Sigmoid colon (tissue), 7 donors: Measurements from ENCODE around the gene TMEM95. TPM values are rescaled to one million over a fixed set of nuclear protein-coding genes. Genes with fewer than 3 reads are reported as not detected.
"Not testable (repeated sequence)": the region's sequence is repeated elsewhere in the genome, so short reads cannot be mapped to it uniquely, and the experiment has no call there.

Experiments used
- DNase-seq: peaks from one replicate; pipeline ENCODE4 v3.0.0-alpha.2; 2019
- H3K27ac ChIP-seq, 4 donors: fragments of 200-600 bp; sonication (generic); one replicate each; pipeline ENCODE4 v1.5.1; 2016 to 2019; ENCODE audit warnings: mild to moderate bottlenecking in 1 of 4
- H3K27me3 ChIP-seq, 3 donors: fragments of 200-600 bp; sonication (generic); one replicate each; pipeline ENCODE4 v1.5.1; 2019; ENCODE audit warnings: mild to moderate bottlenecking in 1 of 3
- H3K36me3 ChIP-seq, 4 donors: fragments of 200-600 bp; sonication (generic); one replicate each; pipeline ENCODE4 v1.5.1; 2016 to 2019
- H3K4me1 ChIP-seq, 4 donors: fragments of 200-600 bp; sonication (generic); one replicate each; pipeline ENCODE4 v1.5.1; 2017 to 2019
- H3K4me3 ChIP-seq, 4 donors: fragments of 200-600 bp; sonication (generic); one replicate each; pipeline ENCODE4 v1.5.1; 2017 to 2019; ENCODE audit warnings: mild to moderate bottlenecking in 2 of 4, moderate library complexity in 1 of 4
- H3K9me3 ChIP-seq, 4 donors: fragments of 200-600 bp in 3 of 4; sonication (generic) in 3 of 4; one replicate each; pipeline versions ENCODE4 v1.5.1 to v1.6.1; 2013 to 2019
- EP300 ChIP-seq, 4 donors: sonication (generic); formaldehyde crosslinking; IDR thresholded peaks; one replicate each; pipeline ENCODE4 v1.6.1; 2017; ENCODE audit warnings: antibody characterized with exemption in 4 of 4
- POLR2A ChIP-seq, 2 donors: fragments of 450-650 bp; IDR thresholded peaks; one replicate each; pipeline ENCODE4 v1.6.1; 2016; ENCODE audit warnings: antibody characterized with exemption in 2 of 2, mild to moderate bottlenecking in 2 of 2, moderate library complexity in 2 of 2
- POLR2AphosphoS5 ChIP-seq, 4 donors: sonication (generic); formaldehyde crosslinking; IDR thresholded peaks; one replicate each; pipeline ENCODE4 v1.6.1; 2017; ENCODE audit warnings: antibody characterized with exemption in 4 of 4
- WGBS, 2 donors: extraction: QIAGEN DNeasy Blood & Tissue Kit; methylation state at CpG; one replicate each; pipeline ENCODE4 v1.1.7; 2013; 5-methylcytosine and 5-hydroxymethylcytosine counted together
- intact Hi-C: fragments of 100-400 bp; cut with DNase I; formaldehyde crosslinking; loops from one replicate; pipeline ENCODE4 v1.15.1; 2023
- polyA plus RNA-seq, 3 donors: library from polyadenylated mRNA; stranded (reverse); fragments of 200-250 nt; gene quantifications; one replicate each; pipeline ENCODE4 v1.2.3, GENCODE V29; 2013
- total RNA-seq, 4 donors: library from RNA; depleted of rRNA; stranded (reverse); fragments of >200 nt; gene quantifications; one replicate each; pipeline ENCODE4 v1.1.0, GENCODE V29; 2016
- TF ChIP-seq, protein P1 (sequence below), 4 experiments: fragments of 450-650 bp in 3 of 4; fragments of 200-600 bp in 1 of 4; IDR thresholded peaks; one replicate each; pipeline ENCODE4 v1.5.1; 2016 to 2019; ENCODE audit warnings: antibody characterized with exemption in 4 of 4, mild to moderate bottlenecking in 3 of 4, moderate library complexity in 2 of 4
- donor health status: healthy with polysubstance abuse.
- donor health status: Bipolar disorder and iron deficiency.
- donor health status: healthy.

Gene TMEM95
- total and polyA plus RNA-seq, 7 donors: not detected

DNA sequence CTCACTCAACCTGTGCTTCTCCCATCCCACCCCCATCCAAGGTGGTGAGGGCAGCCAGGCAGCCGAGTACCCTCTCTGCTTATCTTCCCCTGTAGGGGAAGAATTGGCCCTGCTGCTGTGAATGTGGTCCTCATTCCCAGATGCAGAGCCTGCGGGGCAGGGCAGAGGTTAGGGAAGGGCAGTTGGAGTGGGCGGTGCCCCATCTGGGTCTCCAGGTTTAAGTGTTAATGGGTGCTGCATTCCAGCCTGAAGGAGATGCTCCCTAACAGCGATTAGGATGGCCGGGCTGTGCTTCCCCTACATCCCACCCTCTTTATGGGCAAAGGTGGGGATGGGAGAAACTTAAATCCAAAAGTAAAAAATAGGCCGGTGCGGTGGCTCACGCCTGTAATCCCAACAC is 12.1 kb downstream of the TMEM95 start:
- no peak for TF ChIP-seq POLR2AphosphoS5 (IDR thresholded peaks at IDR 0.05)
- TF ChIP-seq, protein P1, sequence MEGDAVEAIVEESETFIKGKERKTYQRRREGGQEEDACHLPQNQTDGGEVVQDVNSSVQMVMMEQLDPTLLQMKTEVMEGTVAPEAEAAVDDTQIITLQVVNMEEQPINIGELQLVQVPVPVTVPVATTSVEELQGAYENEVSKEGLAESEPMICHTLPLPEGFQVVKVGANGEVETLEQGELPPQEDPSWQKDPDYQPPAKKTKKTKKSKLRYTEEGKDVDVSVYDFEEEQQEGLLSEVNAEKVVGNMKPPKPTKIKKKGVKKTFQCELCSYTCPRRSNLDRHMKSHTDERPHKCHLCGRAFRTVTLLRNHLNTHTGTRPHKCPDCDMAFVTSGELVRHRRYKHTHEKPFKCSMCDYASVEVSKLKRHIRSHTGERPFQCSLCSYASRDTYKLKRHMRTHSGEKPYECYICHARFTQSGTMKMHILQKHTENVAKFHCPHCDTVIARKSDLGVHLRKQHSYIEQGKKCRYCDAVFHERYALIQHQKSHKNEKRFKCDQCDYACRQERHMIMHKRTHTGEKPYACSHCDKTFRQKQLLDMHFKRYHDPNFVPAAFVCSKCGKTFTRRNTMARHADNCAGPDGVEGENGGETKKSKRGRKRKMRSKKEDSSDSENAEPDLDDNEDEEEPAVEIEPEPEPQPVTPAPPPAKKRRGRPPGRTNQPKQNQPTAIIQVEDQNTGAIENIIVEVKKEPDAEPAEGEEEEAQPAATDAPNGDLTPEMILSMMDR (IDR thresholded peaks at IDR 0.05): no peak
- no peak for TF ChIP-seq POLR2A (IDR thresholded peaks at IDR 0.05)
- no peak for TF ChIP-seq EP300 (IDR thresholded peaks at IDR 0.05)
- Histone ChIP-seq H3K36me3 (no peaks in the 10 kb centered on the region), H3K4me1 (no peaks in the 10 kb centered on the region), H3K27me3 (no peaks in the 10 kb centered on the region), H3K27ac (no peak overlapping the region), H3K9me3 (no peaks in the 10 kb centered on the region), H3K4me3 (no peak overlapping the region)
- 86 to 87% methylated on average over 8 of the region's 8 CpGs for WGBS, 2 donors
- intact Hi-C loops: no loop called here
- DNase-seq: no peak

DNA sequence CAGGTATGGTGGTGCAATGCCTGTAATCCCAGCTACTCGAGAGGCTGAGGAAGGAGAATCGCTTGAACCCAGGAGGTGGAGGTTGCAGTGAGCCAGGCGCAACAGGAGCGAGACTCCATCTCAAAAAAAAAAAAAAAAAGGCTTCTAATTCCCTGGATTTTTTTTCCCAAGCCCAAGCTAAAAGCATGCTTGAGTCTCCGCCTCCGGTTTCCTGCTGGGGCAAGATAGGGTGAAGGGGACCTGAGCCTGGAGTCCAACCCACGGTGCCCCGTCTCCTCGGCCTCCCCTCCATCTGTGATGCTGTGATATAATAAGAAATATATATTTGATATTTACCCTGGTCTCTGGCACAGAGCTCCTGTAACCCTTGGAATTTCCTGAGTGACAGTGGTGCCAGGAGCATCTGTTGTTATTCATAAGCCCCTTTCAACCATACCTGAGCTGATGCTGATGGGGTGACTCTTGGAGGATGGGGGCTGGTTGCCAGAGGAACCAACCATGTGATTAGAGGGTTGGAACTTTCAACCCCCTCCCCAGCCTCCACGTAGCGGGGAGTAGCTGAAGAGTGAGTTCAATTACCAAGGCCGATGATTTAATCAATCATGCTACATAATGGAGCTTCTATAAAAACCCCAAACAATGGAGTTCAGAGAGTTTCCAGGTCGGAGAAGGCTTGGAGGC is 13.1 kb downstream of the TMEM95 start:
- no peak for DNase-seq
- Histone ChIP-seq H3K36me3 (no peaks in the 10 kb centered on the region), H3K4me1 (no peaks in the 10 kb centered on the region), H3K9me3 (no peaks in the 10 kb centered on the region), H3K27me3 (no peaks in the 10 kb centered on the region), H3K4me3 (no peak overlapping the region), H3K27ac (no peak overlapping the region)
- 80 to 87% methylated on average over 13 of the region's 13 CpGs for WGBS, 2 donors
- intact Hi-C loops: no loop called here
- TF ChIP-seq, protein P1 (IDR thresholded peaks at IDR 0.05): no peak
- no peak for TF ChIP-seq POLR2AphosphoS5 (IDR thresholded peaks at IDR 0.05)
- no peak for TF ChIP-seq EP300 (IDR thresholded peaks at IDR 0.05)
- TF ChIP-seq POLR2A (IDR thresholded peaks at IDR 0.05): no peak

DNA sequence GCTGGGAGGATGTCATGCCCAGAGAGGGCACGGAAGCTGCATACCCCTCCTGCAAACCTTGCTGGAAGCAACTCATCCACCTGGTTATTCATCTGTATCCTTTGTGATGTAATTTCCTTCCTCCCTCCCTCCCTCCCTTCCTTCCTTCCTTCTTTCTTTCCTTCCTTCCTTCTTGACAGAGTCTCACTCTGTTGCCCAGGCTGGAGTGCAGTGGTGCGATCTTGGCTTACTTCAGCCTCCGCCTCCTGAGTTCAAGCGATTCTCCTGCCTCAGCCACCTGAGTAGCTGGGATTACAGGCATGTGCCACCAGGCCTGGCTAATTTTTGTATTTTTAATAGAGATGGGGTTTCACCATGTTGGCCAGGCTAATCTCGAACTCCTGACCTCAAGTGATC is 13.6 kb downstream of the TMEM95 start:
- H3K4me1 ChIP-seq, H3K27ac ChIP-seq, H3K4me3 ChIP-seq, DNase-seq, H3K27me3 ChIP-seq, H3K36me3 ChIP-seq, H3K9me3 ChIP-seq, intact Hi-C loops: not testable (repeated sequence)
- 93% methylated on average over 5 of the region's 5 CpGs for WGBS, 2 donors

DNA sequence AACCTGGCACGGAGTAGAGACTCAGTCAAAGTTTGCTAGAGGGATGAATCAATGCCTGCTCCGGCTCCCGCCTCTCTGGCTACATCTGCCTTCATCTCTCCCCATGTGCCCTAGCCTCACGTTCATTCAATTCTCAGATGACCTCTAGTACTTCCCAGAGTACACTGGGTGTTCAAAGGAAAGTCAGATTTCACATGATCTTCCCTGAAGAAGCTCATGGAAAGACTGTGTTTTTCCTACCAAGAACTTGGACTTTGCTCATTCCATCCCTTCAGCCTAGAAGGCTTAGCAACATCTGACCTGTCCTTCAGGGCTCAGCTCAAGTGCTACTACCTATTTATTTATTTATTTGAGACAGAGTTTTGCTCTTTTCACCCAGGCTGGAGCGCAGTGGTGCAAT is 14.9 kb downstream of the TMEM95 start:
- Histone ChIP-seq H3K4me1 (no peaks in the 10 kb centered on the region), H3K9me3 (no peaks in the 10 kb centered on the region), H3K36me3 (no peaks in the 10 kb centered on the region), H3K27ac (no peak overlapping the region), H3K4me3 (no peak overlapping the region), H3K27me3 (no peaks in the 10 kb centered on the region)
- TF ChIP-seq POLR2A (IDR thresholded peaks at IDR 0.05) (no peak), POLR2AphosphoS5 (IDR thresholded peaks at IDR 0.05) (no peak), EP300 (IDR thresholded peaks at IDR 0.05) (no peak)
- TF ChIP-seq, protein P1 (IDR thresholded peaks at IDR 0.05): no peak
- no peak for DNase-seq
- WGBS, 2 donors: 78 to 85% methylated on average over 5 of the region's 5 CpGs
- intact Hi-C loops: no loop called here

DNA sequence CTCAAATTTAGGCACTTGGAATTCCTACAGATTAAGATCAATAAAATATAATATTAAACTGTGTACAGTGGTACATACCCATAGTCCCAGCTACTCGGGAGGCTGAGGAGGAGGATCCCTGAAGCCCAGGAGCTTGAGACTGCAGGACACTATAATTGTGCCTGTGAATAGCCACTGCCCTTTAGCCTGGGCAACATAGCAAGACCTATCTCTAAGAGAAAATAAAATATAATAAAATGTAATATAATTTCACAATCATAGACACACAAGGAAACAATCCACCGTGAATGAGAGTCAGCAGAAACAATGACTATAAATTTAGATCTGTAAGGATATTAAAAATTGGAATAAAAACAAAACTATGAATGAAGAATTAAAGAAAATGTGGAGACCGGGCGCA is 15.9 kb downstream of the TMEM95 start:
- no peaks in the 10 kb centered on the region for H3K36me3 ChIP-seq
- H3K4me1 ChIP-seq: no peaks in the 10 kb centered on the region
- no peak for DNase-seq
- intact Hi-C loops: no loop called here
- no peaks in the 10 kb centered on the region for H3K27me3 ChIP-seq
- H3K9me3 ChIP-seq: no peaks in the 10 kb centered on the region
- 61 to 85% methylated on average over 4 of the region's 4 CpGs for WGBS, 2 donors
- H3K4me3 ChIP-seq: no peak overlapping the region
- TF ChIP-seq POLR2AphosphoS5 (IDR thresholded peaks at IDR 0.05) (no peak), EP300 (IDR thresholded peaks at IDR 0.05) (no peak), POLR2A (IDR thresholded peaks at IDR 0.05) (no peak)
- TF ChIP-seq, protein P1 (IDR thresholded peaks at IDR 0.05): no peak
- H3K27ac ChIP-seq: no peak overlapping the region
